GM23248 (cell line): ENCODE measurements around the gene FAM83D. TPM values are rescaled to one million over a fixed set of nuclear protein-coding genes. Genes with fewer than 3 reads are reported as not detected.

ENCODE experiments used
- DNase-seq: peaks from one replicate; pipeline ENCODE4 v3.0.0-alpha.2; 2015
- H2AFZ ChIP-seq: fragments of 200-600 bp; sonication (generic); 2 replicates; pipeline ENCODE4 v1.6.1; 2016; ENCODE audit warnings: antibody characterized with exemption
- H3F3A ChIP-seq: fragments of 200-600 bp; sonication (generic); 2 replicates; pipeline ENCODE4 v1.6.1; 2016; ENCODE audit warnings: mild to moderate bottlenecking, antibody characterized with exemption, mixed run types; ENCODE audit not compliant: insufficient read depth
- H3K27ac ChIP-seq: fragments of 200-600 bp; sonication (generic); 2 replicates; pipeline ENCODE4 v1.5.1; 2016; ENCODE audit warnings: mild to moderate bottlenecking
- H3K27me3 ChIP-seq: fragments of 200-600 bp; sonication (generic); replicated peaks from 2 replicates; pipeline ENCODE4 v1.6.1; 2016; ENCODE audit warnings: mild to moderate bottlenecking; ENCODE audit not compliant: insufficient read depth
- H3K36me3 ChIP-seq: fragments of 200-600 bp; sonication (generic); 2 replicates; pipeline ENCODE4 v1.6.1; 2016; ENCODE audit warnings: low read depth, mild to moderate bottlenecking
- H3K4me1 ChIP-seq: fragments of 200-600 bp; sonication (generic); 2 replicates; pipeline ENCODE4 v1.6.1; 2016; ENCODE audit warnings: mild to moderate bottlenecking; ENCODE audit not compliant: insufficient read depth
- H3K4me2 ChIP-seq: fragments of 200-600 bp; sonication (generic); one replicate; pipeline ENCODE4 v1.6.1; 2016; ENCODE audit warnings: mild to moderate bottlenecking; ENCODE audit not compliant: unreplicated experiment
- H3K4me3 ChIP-seq: fragments of 200-600 bp; sonication (generic); 2 replicates; pipeline ENCODE4 v1.5.1; 2016; ENCODE audit warnings: mild to moderate bottlenecking
- H3K79me2 ChIP-seq: fragments of 200-600 bp; sonication (generic); 2 replicates; pipeline ENCODE4 v1.6.1; 2016; ENCODE audit warnings: mild to moderate bottlenecking; ENCODE audit not compliant: insufficient read depth
- H3K9ac ChIP-seq: fragments of 200-600 bp; sonication (generic); 2 replicates; pipeline ENCODE4 v1.6.1; 2016; ENCODE audit warnings: mild to moderate bottlenecking
- H3K9me2 ChIP-seq: fragments of 200-600 bp; sonication (generic); 2 replicates; pipeline ENCODE4 v1.6.1; 2016; ENCODE audit warnings: mixed run types, mild to moderate bottlenecking, moderate library complexity; ENCODE audit not compliant: insufficient read depth
- H3K9me3 ChIP-seq: fragments of 200-600 bp; sonication (generic); one replicate; pipeline ENCODE4 v1.6.1; 2017; ENCODE audit warnings: low read depth
- H4K20me1 ChIP-seq: fragments of 200-600 bp; sonication (generic); 2 replicates; pipeline ENCODE4 v1.6.0; 2016; ENCODE audit not compliant: insufficient read depth
- EZH2 ChIP-seq: fragments of 200-600 bp; sonication (generic); IDR thresholded peaks from 2 replicates; pipeline ENCODE4 v1.6.1; 2018; ENCODE audit warnings: antibody characterized with exemption, mild to moderate bottlenecking; ENCODE audit not compliant: insufficient read depth, poor library complexity, severe bottlenecking
- EZH2phosphoT487 ChIP-seq: fragments of 200-600 bp; sonication (generic); IDR thresholded peaks from 2 replicates; pipeline ENCODE4 v1.6.1; 2018; ENCODE audit warnings: antibody characterized with exemption, moderate library complexity, mild to moderate bottlenecking, low read depth; ENCODE audit not compliant: insufficient read depth
- WGBS, 2 experiments: methylation state at CpG; one replicate each; pipeline ENCODE4 v1.1.6; 2015 to 2017; ENCODE audit warnings: low lambda C conversion rate in 2 of 2, low coverage in 1 of 2; ENCODE audit errors: missing lambda C conversion rate in 2 of 2; 5-methylcytosine and 5-hydroxymethylcytosine counted together
- in situ Hi-C: fragments of 300-500 bp; cut with MboI; formaldehyde crosslinking; loops from 2 replicates; pipeline ENCODE4 v1.15.0; 2020
- polyA plus RNA-seq: library from polyadenylated mRNA; unstranded; fragments of >200 nt; fragmentation: Nextera tagmentation; extraction: Ambion mirVana; gene quantifications from 2 replicates; pipeline ENCODE4 v1.2.1, GENCODE V29; 2016
- total RNA-seq: library from RNA; depleted of rRNA; stranded (reverse); fragments of >200 nt; shearing (Covaris generic); gene quantifications from 2 replicates; pipeline ENCODE4 v1.2.3, GENCODE V29; 2014

Gene FAM83D
- total and polyA plus RNA-seq, 2 experiments from 2014 or later, result 11.4 to 18.2 TPM

- Histone ChIP-seq H3K27me3 (peaks cover 47% of the 10 kb centered on the region), H3K9me3 (no peaks in the 10 kb centered on the region), H2AFZ (no peak overlapping the region), H3K9ac (no peak overlapping the region), H3K27ac (no peak overlapping the region), H3K4me2 (no peak overlapping the region), H3K36me3 (no peaks in the 10 kb centered on the region), H3K4me3 (no peak overlapping the region), H4K20me1 (no peaks in the 10 kb centered on the region), H3K79me2 (no peaks in the 10 kb centered on the region), H3F3A (no peaks in the 10 kb centered on the region), H3K9me2 (no peaks in the 10 kb centered on the region), H3K4me1 (no peaks in the 10 kb centered on the region)
- in situ Hi-C loops, result no loop called here
- TF ChIP-seq EZH2phosphoT487, result no peak
- TF ChIP-seq EZH2, result no peak
- DNase-seq, result no peak
- 36% methylated on average over 7 of the region's 7 CpGs for WGBS, 2 experiments
Observed at GRCh38 chr20:38919683-38920082, 6.5 kb upstream of the FAM83D start.

DNA sequence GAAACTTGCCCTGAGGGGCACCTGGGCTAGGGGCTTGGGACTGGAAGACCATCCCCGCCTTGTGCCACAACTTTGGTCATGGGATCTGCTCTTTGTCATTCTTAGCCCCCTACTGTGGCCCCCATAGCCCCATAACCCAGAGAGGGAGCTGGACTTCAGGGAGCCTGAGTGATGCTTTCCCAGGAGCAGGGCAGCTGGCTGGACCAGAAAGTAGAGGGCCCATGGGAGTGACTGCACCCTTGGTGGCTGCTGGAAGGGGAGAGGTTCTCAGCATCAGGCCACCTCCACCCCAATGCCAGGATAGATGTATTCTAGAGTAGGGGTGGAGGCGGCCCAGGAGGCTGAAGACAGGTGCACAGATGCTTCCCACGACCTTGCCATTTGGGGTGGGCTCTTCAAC, 5.8 kb upstream of the FAM83D start:
- WGBS, 2 experiments, result 10 to 19% methylated on average over 3 of the region's 3 CpGs
- Histone ChIP-seq H3K79me2 (no peaks in the 10 kb centered on the region), H3F3A (no peaks in the 10 kb centered on the region), H3K4me3 (no peak overlapping the region), H3K9me2 (no peaks in the 10 kb centered on the region), H3K9ac (no peak overlapping the region), H3K4me1 (no peaks in the 10 kb centered on the region), H3K4me2 (no peak overlapping the region), H3K27ac (no peak overlapping the region), H4K20me1 (no peaks in the 10 kb centered on the region), H3K36me3 (no peaks in the 10 kb centered on the region), H3K27me3 (peaks cover 47% of the 10 kb centered on the region), H2AFZ (no peak overlapping the region), H3K9me3 (no peaks in the 10 kb centered on the region)
- TF ChIP-seq EZH2 (no peak), EZH2phosphoT487 (no peak)
- no peak for DNase-seq
- in situ Hi-C loops, result no loop called here

DNA sequence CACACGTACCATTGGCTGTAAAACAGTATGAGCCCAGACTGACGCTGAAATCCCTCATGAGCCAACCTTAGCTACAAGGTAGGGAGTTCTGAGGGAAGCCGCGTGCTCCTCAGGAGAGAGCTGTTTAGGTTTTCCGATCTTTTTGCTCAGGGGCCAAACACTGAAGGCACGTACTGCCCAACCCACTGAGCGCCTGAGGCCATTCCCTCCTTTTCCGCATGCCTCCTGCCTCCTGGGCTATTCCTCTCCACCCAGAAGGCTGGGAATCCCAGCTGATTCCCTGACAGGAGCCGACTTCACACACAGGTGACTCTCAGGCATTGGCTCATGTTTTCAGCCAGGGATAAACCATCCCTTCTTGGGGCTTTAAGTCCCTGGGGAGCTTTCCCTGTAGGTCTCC, 5.4 kb upstream of the FAM83D start:
- H3F3A ChIP-seq, result no peaks in the 10 kb centered on the region

GRCh38 chr20:38924718-38925117, 1.5 kb upstream of the FAM83D start:
- peaks cover 31% of the 10 kb centered on the region for H3K79me2 ChIP-seq
- H4K20me1 ChIP-seq, result no peaks in the 10 kb centered on the region
- TF ChIP-seq EZH2 (no peak), EZH2phosphoT487 (no peak)
- no peak overlapping the region for H3K4me3 ChIP-seq
- WGBS, 2 experiments, result 54 to 63% methylated on average over 2 of the region's 2 CpGs
- no peaks in the 10 kb centered on the region for H3K36me3 ChIP-seq
- peaks cover 21% of the 10 kb centered on the region for H3K27me3 ChIP-seq
- H3K27ac ChIP-seq, result no peak overlapping the region
- no peaks in the 10 kb centered on the region for H3K9me3 ChIP-seq
- DNase-seq, result no peak
- H3K9ac ChIP-seq, result no peak overlapping the region
- H2AFZ ChIP-seq, result no peak overlapping the region
- in situ Hi-C loops, result no loop called here
- H3K4me2 ChIP-seq, result no peak overlapping the region
- H3K9me2 ChIP-seq, result no peaks in the 10 kb centered on the region
- no peaks in the 10 kb centered on the region for H3K4me1 ChIP-seq
- H3F3A ChIP-seq, result no peaks in the 10 kb centered on the region

More for the DNA sequence above, 5.4 kb upstream of the FAM83D start:
- Histone ChIP-seq H3K36me3 (no peaks in the 10 kb centered on the region), H4K20me1 (no peaks in the 10 kb centered on the region), H2AFZ (no peak overlapping the region), H3K4me2 (no peak overlapping the region), H3K27ac (no peak overlapping the region), H3K4me3 (no peak overlapping the region), H3K9me2 (no peaks in the 10 kb centered on the region), H3K27me3 (peaks cover 47% of the 10 kb centered on the region), H3K79me2 (no peaks in the 10 kb centered on the region), H3K4me1 (no peaks in the 10 kb centered on the region), H3K9ac (no peak overlapping the region), H3K9me3 (no peaks in the 10 kb centered on the region)
- TF ChIP-seq EZH2phosphoT487 (no peak), EZH2 (no peak)
- WGBS, 2 experiments, result 55 to 60% methylated on average over 9 of the region's 9 CpGs
- in situ Hi-C loops, result no loop called here
- no peak for DNase-seq
